A549 (cell line): ENCODE data around the gene EEF1AKMT1. TPM values are rescaled to one million over a fixed set of nuclear protein-coding genes. Genes with fewer than 3 reads are reported as not detected.

Source experiments
- ATAC-seq, 2 experiments: fragments of 200-7000 bp in 1 of 2; fragments of >200 bp in 1 of 2; cut with Nextera tagmentation in 1 of 2; cut with Tn5 transposase in 1 of 2; 3 replicates each; pipeline versions ENCODE4 v1.8.0 to v1.9.1; 2018 to 2020; ENCODE audit warnings: mild to moderate bottlenecking in 1 of 2, moderate library complexity in 1 of 2
- CTCF ChIA-PET: fragments of 300-600 bp; sonication (Branson Sonifier 250); formaldehyde crosslinking; extraction: SDS; loops from one replicate; lab custom pipeline; 2021; ENCODE audit warnings: antibody characterized with exemption, inconsistent platforms; lab: Yijun Ruan, JAX
- POLR2A ChIA-PET: fragments of 350-600 bp; formaldehyde crosslinking; extraction: SDS; loops from one replicate; lab custom pipeline; 2021; ENCODE audit warnings: antibody characterized with exemption, inconsistent platforms; lab: Yijun Ruan, JAX
- DNase-seq, 2 experiments: peaks; one replicate each; pipeline versions ENCODE4 v3.0.0 to v3.0.0-alpha.2; 2011 to 2016; ENCODE audit warnings: low read depth in 1 of 2, low spot score in 1 of 2
- FAIRE-seq: peaks from 2 replicates; lab custom pipeline; 2011; peaks lifted over from hg19 to GRCh38; lab: Jason Lieb, UNC
- H3K27ac ChIP-seq, 2 experiments: fragments of >200 bp; sonication (Bioruptor Twin); formaldehyde crosslinking; 3 replicates each; pipeline ENCODE4 v1.5.1; 2016 to 2017
- H3K4me1 ChIP-seq: fragments of >200 bp; sonication (Bioruptor Twin); formaldehyde crosslinking; 3 replicates; pipeline ENCODE4 v1.6.1; 2016
- H3K4me2 ChIP-seq: fragments of >200 bp; sonication (Bioruptor Twin); formaldehyde crosslinking; 3 replicates; pipeline ENCODE4 v1.6.1; 2016
- H3K4me3 ChIP-seq: fragments of >200 bp; sonication (Bioruptor Twin); formaldehyde crosslinking; 3 replicates; pipeline ENCODE4 v1.5.1; 2016
- H3K9me3 ChIP-seq: fragments of >200 bp; sonication (Bioruptor Twin); formaldehyde crosslinking; 3 replicates; pipeline ENCODE4 v1.6.1; 2016
- CBX2 ChIP-seq: fragments of 200-600 bp; sonication (generic); IDR thresholded peaks from 2 replicates; pipeline ENCODE4 v1.6.1; 2016; ENCODE audit warnings: low read depth, mild to moderate bottlenecking, borderline replicate concordance
- CBX8 ChIP-seq: fragments of 200-600 bp; sonication (generic); IDR thresholded peaks from 2 replicates; pipeline ENCODE4 v1.6.1; 2016
- CHD4 ChIP-seq: fragments of 200-600 bp; sonication (generic); IDR thresholded peaks from 2 replicates; pipeline ENCODE4 v1.6.1; 2016; ENCODE audit warnings: antibody characterized with exemption, mild to moderate bottlenecking, borderline replicate concordance
- EHMT2 ChIP-seq: fragments of 200-600 bp; sonication (generic); IDR thresholded peaks from 2 replicates; pipeline ENCODE4 v1.6.1; 2016; ENCODE audit warnings: antibody characterized with exemption, low read depth, mild to moderate bottlenecking, moderate library complexity
- ESRRA ChIP-seq: fragments of 150-350 bp; IDR thresholded peaks from 2 replicates; pipeline ENCODE4 v1.6.1; 2014; ENCODE audit warnings: mild to moderate bottlenecking, low read length, borderline replicate concordance
- FOSL2 ChIP-seq, 2 experiments: fragments of 450-650 bp in 1 of 2; fragments of >200 bp in 1 of 2; sonication (Bioruptor Twin) in 1 of 2; formaldehyde crosslinking; IDR thresholded peaks; 2 replicates each; pipeline versions ENCODE4 v1.5.0 to v1.6.1; 2016 to 2020; ENCODE audit warnings: mild to moderate bottlenecking in 1 of 2, moderate library complexity in 1 of 2
- FOXS1 ChIP-seq: fragments of 250-450 bp; sonication (Bioruptor Pico); IDR thresholded peaks from 2 replicates; pipeline ENCODE4 v1.5.0; 2020; ENCODE audit warnings: mild to moderate bottlenecking, moderate library complexity
- HDAC2 ChIP-seq: fragments of 200-600 bp; sonication (generic); IDR thresholded peaks from 2 replicates; pipeline ENCODE4 v1.6.1; 2016
- HEYL ChIP-seq: fragments of 250-450 bp; sonication (Bioruptor Pico); IDR thresholded peaks from 2 replicates; pipeline ENCODE4 v1.8.0; 2021; ENCODE audit warnings: mild to moderate bottlenecking, moderate library complexity
- JUN ChIP-seq, 2 experiments: fragments of >200 bp; sonication (Bioruptor Twin); formaldehyde crosslinking; IDR thresholded peaks; 2 replicates in 1 of 2; 3 replicates in 1 of 2; pipeline ENCODE4 v1.6.1; 2016 to 2017
- MAFK ChIP-seq: fragments of 450-650 bp; IDR thresholded peaks from 2 replicates; pipeline ENCODE4 v1.6.1; 2014; ENCODE audit not compliant: partially characterized antibody
- NPAS2 ChIP-seq: fragments of 250-450 bp; sonication (Bioruptor Pico); IDR thresholded peaks from 2 replicates; pipeline ENCODE4 v1.8.0; 2022; ENCODE audit warnings: mild to moderate bottlenecking, moderate library complexity, borderline replicate concordance
- NR3C1 ChIP-seq: fragments of >200 bp; sonication (Bioruptor Twin); formaldehyde crosslinking; IDR thresholded peaks from 3 replicates; pipeline ENCODE4 v1.6.1; 2017
- PHF8 ChIP-seq: fragments of 200-600 bp; sonication (generic); IDR thresholded peaks from 2 replicates; pipeline ENCODE4 v1.6.1; 2016; ENCODE audit warnings: low read depth, mild to moderate bottlenecking, antibody characterized with exemption, moderate library complexity, borderline replicate concordance
- RARB ChIP-seq: fragments of 250-450 bp; sonication (Bioruptor Pico); IDR thresholded peaks from 2 replicates; pipeline ENCODE4 v1.8.0; 2021; ENCODE audit warnings: mild to moderate bottlenecking, moderate library complexity
- RCOR1 ChIP-seq: fragments of 150-350 bp; IDR thresholded peaks from 2 replicates; pipeline ENCODE4 v1.6.1; 2014; ENCODE audit warnings: antibody characterized with exemption, low read length, low read depth
- RFX5 ChIP-seq: fragments of 450-650 bp; IDR thresholded peaks from 2 replicates; pipeline ENCODE4 v1.7.1; 2014; ENCODE audit warnings: antibody characterized with exemption, mild to moderate bottlenecking, moderate library complexity
- SREBF2 ChIP-seq: fragments of 450-650 bp; IDR thresholded peaks from 2 replicates; pipeline ENCODE4 v1.6.1; 2014; ENCODE audit warnings: mild to moderate bottlenecking, moderate library complexity
- ZC3H11A ChIP-seq: fragments of 450-650 bp; IDR thresholded peaks from 2 replicates; pipeline ENCODE4 v1.6.1; 2014; ENCODE audit warnings: antibody characterized with exemption, mild to moderate bottlenecking
- ZFP36 ChIP-seq: fragments of 450-650 bp; IDR thresholded peaks from 2 replicates; pipeline ENCODE4 v1.6.1; 2014; ENCODE audit warnings: borderline replicate concordance; ENCODE audit not compliant: partially characterized antibody
- ZSCAN20 ChIP-seq: fragments of 250-450 bp; sonication (Bioruptor Pico); IDR thresholded peaks from 2 replicates; pipeline ENCODE4 v1.8.0; 2022; ENCODE audit warnings: mild to moderate bottlenecking, moderate library complexity
- WGBS: methylation state at CpG from one replicate; pipeline ENCODE4 v1.1.6; 2017; ENCODE audit errors: missing lambda C conversion rate; 5-methylcytosine and 5-hydroxymethylcytosine counted together
- polyA plus RNA-seq, 4 experiments: library from polyadenylated mRNA; depleted of rRNA in 3 of 4; stranded (reverse); fragments of >200 nt; fragmentation: RNase III in 1 of 4; extraction: RNeasy Plus Mini Kit Qiagen cat#74134 plus additional on column Dnase treatment in 1 of 4; gene quantifications; 2 replicates in 3 of 4; 3 replicates in 1 of 4; pipeline ENCODE4 v1.2.3, GENCODE V29; 2011 to 2017
- TF ChIP-seq, protein P1 (sequence below): fragments of >200 bp; sonication (Bioruptor Twin); formaldehyde crosslinking; IDR thresholded peaks from 3 replicates; pipeline ENCODE4 v1.5.1; 2016
- TF ChIP-seq, protein P2 (sequence below): fragments of 250-450 bp; sonication (Bioruptor Pico); IDR thresholded peaks from 2 replicates; pipeline ENCODE4 v1.5.0; 2021; ENCODE audit warnings: mild to moderate bottlenecking, moderate library complexity, borderline replicate concordance
- TF ChIP-seq, protein P3 (sequence below): fragments of 200-600 bp; sonication (generic); IDR thresholded peaks from 2 replicates; pipeline ENCODE4 v1.6.1; 2016; ENCODE audit warnings: antibody characterized with exemption, mild to moderate bottlenecking, moderate library complexity
- TF ChIP-seq, protein P4 (sequence below): fragments of >200 bp; sonication (Bioruptor Twin); formaldehyde crosslinking; IDR thresholded peaks from 2 replicates; pipeline ENCODE4 v1.6.1; 2016
- TF ChIP-seq, protein P5 (sequence below): IDR thresholded peaks from 2 replicates; pipeline ENCODE4 v1.6.1; 2012
- TF ChIP-seq, protein P6 (sequence below): IDR thresholded peaks from 2 replicates; pipeline ENCODE4 v1.6.1; 2012
- TF ChIP-seq, protein P7 (sequence below): fragments of 150-350 bp; IDR thresholded peaks from 2 replicates; pipeline ENCODE4 v1.6.1; 2014; ENCODE audit warnings: low read depth, mild to moderate bottlenecking, low read length

Gene EEF1AKMT1
- polyA plus RNA-seq, 2 of the 4 experiments (the other 2 are of a cell fraction) = 8.1 to 10.0 TPM

DNA sequence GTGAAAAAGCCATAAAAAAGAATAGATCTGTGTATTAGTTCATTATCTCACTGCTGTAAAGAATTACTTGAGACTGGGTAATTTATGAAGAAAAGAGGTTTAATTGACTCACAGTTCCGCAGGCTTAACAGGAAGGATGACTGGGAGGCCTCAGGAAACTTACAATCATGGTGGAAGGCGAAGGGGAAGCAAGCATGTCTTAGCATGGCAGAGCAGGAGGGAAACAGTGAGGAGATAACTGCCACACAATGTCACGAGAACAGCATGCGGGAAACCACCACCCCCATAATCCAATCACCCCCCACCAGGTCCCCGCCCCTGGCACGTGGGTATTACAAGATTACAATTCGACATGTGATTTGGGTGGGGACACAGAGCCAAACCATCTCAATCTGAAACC lies 39.1 kb upstream of the EEF1AKMT1 start:
- H3K4me1 ChIP-seq = peaks cover 38% of the 10 kb centered on the region
- ATAC-seq = no peak
- POLR2A ChIA-PET = no interaction called here
- no peak for TF ChIP-seq ZC3H11A
- no peak for TF ChIP-seq RFX5
- no peak for TF ChIP-seq CBX8
- no peak for TF ChIP-seq PHF8
- TF ChIP-seq, protein P1, sequence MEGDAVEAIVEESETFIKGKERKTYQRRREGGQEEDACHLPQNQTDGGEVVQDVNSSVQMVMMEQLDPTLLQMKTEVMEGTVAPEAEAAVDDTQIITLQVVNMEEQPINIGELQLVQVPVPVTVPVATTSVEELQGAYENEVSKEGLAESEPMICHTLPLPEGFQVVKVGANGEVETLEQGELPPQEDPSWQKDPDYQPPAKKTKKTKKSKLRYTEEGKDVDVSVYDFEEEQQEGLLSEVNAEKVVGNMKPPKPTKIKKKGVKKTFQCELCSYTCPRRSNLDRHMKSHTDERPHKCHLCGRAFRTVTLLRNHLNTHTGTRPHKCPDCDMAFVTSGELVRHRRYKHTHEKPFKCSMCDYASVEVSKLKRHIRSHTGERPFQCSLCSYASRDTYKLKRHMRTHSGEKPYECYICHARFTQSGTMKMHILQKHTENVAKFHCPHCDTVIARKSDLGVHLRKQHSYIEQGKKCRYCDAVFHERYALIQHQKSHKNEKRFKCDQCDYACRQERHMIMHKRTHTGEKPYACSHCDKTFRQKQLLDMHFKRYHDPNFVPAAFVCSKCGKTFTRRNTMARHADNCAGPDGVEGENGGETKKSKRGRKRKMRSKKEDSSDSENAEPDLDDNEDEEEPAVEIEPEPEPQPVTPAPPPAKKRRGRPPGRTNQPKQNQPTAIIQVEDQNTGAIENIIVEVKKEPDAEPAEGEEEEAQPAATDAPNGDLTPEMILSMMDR = no peak
- TF ChIP-seq, protein P2, sequence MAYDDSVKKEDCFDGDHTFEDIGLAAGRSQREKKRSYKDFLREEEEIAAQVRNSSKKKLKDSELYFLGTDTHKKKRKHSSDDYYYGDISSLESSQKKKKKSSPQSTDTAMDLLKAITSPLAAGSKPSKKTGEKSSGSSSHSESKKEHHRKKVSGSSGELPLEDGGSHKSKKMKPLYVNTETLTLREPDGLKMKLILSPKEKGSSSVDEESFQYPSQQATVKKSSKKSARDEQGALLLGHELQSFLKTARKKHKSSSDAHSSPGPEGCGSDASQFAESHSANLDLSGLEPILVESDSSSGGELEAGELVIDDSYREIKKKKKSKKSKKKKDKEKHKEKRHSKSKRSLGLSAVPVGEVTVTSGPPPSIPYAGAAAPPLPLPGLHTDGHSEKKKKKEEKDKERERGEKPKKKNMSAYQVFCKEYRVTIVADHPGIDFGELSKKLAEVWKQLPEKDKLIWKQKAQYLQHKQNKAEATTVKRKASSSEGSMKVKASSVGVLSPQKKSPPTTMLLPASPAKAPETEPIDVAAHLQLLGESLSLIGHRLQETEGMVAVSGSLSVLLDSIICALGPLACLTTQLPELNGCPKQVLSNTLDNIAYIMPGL (CRISPR knock-in tag) = no peak
- TF ChIP-seq CBX2 = no peak
- TF ChIP-seq RCOR1 = no peak
- no peak for TF ChIP-seq ESRRA
- TF ChIP-seq RARB (CRISPR knock-in tag) = no peak
- no peak for TF ChIP-seq FOSL2 (IDR thresholded peaks at IDR 0.05)
- TF ChIP-seq FOSL2 (CRISPR knock-in tag; IDR thresholded peaks at IDR 0.05) = no peak
- TF ChIP-seq HEYL (CRISPR knock-in tag) = no peak
- TF ChIP-seq FOXS1 (CRISPR knock-in tag) = no peak
- TF ChIP-seq ZFP36 = no peak
- no peak for TF ChIP-seq CHD4
- TF ChIP-seq JUN (IDR thresholded peaks at IDR 0.05) = no peak
- TF ChIP-seq, protein P3, sequence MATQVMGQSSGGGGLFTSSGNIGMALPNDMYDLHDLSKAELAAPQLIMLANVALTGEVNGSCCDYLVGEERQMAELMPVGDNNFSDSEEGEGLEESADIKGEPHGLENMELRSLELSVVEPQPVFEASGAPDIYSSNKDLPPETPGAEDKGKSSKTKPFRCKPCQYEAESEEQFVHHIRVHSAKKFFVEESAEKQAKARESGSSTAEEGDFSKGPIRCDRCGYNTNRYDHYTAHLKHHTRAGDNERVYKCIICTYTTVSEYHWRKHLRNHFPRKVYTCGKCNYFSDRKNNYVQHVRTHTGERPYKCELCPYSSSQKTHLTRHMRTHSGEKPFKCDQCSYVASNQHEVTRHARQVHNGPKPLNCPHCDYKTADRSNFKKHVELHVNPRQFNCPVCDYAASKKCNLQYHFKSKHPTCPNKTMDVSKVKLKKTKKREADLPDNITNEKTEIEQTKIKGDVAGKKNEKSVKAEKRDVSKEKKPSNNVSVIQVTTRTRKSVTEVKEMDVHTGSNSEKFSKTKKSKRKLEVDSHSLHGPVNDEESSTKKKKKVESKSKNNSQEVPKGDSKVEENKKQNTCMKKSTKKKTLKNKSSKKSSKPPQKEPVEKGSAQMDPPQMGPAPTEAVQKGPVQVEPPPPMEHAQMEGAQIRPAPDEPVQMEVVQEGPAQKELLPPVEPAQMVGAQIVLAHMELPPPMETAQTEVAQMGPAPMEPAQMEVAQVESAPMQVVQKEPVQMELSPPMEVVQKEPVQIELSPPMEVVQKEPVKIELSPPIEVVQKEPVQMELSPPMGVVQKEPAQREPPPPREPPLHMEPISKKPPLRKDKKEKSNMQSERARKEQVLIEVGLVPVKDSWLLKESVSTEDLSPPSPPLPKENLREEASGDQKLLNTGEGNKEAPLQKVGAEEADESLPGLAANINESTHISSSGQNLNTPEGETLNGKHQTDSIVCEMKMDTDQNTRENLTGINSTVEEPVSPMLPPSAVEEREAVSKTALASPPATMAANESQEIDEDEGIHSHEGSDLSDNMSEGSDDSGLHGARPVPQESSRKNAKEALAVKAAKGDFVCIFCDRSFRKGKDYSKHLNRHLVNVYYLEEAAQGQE = no peak
- TF ChIP-seq HDAC2 = no peak
- TF ChIP-seq, all 56 proteins: peak for 0
- Histone ChIP-seq H3K9me3 (no peaks in the 10 kb centered on the region), H3K4me3 (no peak overlapping the region), H3K27ac (no peak overlapping the region), H3K4me2 (no peak overlapping the region)
- no peak for DNase-seq
- WGBS = 82% methylated on average over 5 of the region's 7 CpGs
- FAIRE-seq = no peak
- CTCF ChIA-PET = no interaction called here

DNA sequence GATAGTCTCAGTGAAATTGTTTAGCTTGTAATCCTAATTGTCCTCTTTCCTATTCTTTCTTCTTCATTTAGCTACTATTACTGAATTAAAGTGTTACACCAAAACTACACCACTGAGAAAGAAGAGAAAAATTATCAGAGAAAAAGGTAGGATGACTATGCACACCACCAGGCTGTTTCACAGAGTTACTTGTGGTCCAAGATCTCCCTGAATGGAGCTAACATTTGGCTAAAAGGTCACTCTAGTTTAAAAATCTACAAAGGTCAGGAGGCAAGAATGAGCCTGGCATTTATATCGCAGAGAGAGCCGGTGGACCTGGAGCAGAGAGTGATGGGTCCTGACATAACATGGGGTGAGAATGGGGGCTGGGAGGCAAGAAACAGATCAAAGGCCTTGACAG lies 37.0 kb upstream of the EEF1AKMT1 start:
- no peak overlapping the region for H3K4me2 ChIP-seq
- FAIRE-seq = no peak
- CTCF ChIA-PET = no interaction called here
- H3K4me1 ChIP-seq = peaks cover 29% of the 10 kb centered on the region
- H3K27ac ChIP-seq = no peak overlapping the region
- TF ChIP-seq, protein P4, sequence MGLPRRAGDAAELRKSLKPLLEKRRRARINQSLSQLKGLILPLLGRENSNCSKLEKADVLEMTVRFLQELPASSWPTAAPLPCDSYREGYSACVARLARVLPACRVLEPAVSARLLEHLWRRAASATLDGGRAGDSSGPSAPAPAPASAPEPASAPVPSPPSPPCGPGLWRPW = no peak
- TF ChIP-seq, protein P5, sequence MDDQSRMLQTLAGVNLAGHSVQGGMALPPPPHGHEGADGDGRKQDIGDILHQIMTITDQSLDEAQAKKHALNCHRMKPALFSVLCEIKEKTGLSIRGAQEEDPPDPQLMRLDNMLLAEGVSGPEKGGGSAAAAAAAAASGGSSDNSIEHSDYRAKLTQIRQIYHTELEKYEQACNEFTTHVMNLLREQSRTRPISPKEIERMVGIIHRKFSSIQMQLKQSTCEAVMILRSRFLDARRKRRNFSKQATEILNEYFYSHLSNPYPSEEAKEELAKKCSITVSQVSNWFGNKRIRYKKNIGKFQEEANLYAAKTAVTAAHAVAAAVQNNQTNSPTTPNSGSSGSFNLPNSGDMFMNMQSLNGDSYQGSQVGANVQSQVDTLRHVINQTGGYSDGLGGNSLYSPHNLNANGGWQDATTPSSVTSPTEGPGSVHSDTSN = no peak
- TF ChIP-seq ZSCAN20 (no peak), NPAS2 (CRISPR knock-in tag) (no peak), MAFK (no peak), EHMT2 (no peak), NR3C1 (no peak), ESRRA (no peak), SREBF2 (no peak), HEYL (CRISPR knock-in tag) (no peak), CBX8 (no peak), RFX5 (no peak)
- TF ChIP-seq, protein P6, sequence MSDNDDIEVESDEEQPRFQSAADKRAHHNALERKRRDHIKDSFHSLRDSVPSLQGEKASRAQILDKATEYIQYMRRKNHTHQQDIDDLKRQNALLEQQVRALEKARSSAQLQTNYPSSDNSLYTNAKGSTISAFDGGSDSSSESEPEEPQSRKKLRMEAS = no peak
- TF ChIP-seq, protein P7, sequence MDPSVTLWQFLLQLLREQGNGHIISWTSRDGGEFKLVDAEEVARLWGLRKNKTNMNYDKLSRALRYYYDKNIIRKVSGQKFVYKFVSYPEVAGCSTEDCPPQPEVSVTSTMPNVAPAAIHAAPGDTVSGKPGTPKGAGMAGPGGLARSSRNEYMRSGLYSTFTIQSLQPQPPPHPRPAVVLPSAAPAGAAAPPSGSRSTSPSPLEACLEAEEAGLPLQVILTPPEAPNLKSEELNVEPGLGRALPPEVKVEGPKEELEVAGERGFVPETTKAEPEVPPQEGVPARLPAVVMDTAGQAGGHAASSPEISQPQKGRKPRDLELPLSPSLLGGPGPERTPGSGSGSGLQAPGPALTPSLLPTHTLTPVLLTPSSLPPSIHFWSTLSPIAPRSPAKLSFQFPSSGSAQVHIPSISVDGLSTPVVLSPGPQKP = no peak
- WGBS = 67% methylated on average over 2 of the region's 2 CpGs
- POLR2A ChIA-PET = no interaction called here
- no peaks in the 10 kb centered on the region for H3K9me3 ChIP-seq
- no peak for ATAC-seq
- no peak for DNase-seq
- no peak overlapping the region for H3K4me3 ChIP-seq
